A673 (cell line): Measurements from ENCODE around the gene CNDP1.

Experiments used
- CTCF ChIP-seq: fragments of 300-800, 200-600 bp; sonication (generic); conservative IDR thresholded peaks from 2 replicates; pipeline ENCODE4 v1.5.1; 2017; ENCODE audit warnings: low read depth, mild to moderate bottlenecking, antibody characterized with exemption, low read length, moderate library complexity, mixed read lengths
- EZH2 ChIP-seq: fragments of 200-600 bp; sonication (generic); IDR thresholded peaks from 2 replicates; pipeline ENCODE4 v1.6.1; 2017; ENCODE audit warnings: borderline replicate concordance, low read depth, mild to moderate bottlenecking, mixed read lengths, antibody characterized with exemption, low read length; ENCODE audit not compliant: poor library complexity, severe bottlenecking

GRCh38 chr18:74510770-74511095 lies 23.6 kb upstream of the CNDP1 start:
- no peak for TF ChIP-seq CTCF
- no peak for TF ChIP-seq EZH2
